ENCODE results near the gene BARHL1.

GRCh38 chr9:132630811-132631210 lies 48.4 kb downstream of the BARHL1 start:
- no peak for TF ChIP-seq CTCF (IDR thresholded peaks at IDR 0.05)
- TF ChIP-seq POLR2A (IDR thresholded peaks at IDR 0.05), result no peak
- TF ChIP-seq POLR2AphosphoS5 (IDR thresholded peaks at IDR 0.05), result no peak

All from upper lobe of left lung (tissue), 4 donors.